GM23338 (cell line): ENCODE results near the gene ABAT. TPM values are rescaled to one million over a fixed set of nuclear protein-coding genes. Genes with fewer than 3 reads are reported as not detected.
A peak's percentile ranks its signal among the peaks of the same experiment; 100 is the strongest.

Experiments
- ATAC-seq: fragments of 200-7000 bp; cut with Tn5 transposase; 3 replicates; pipeline ENCODE4 v1.9.1; 2020
- DNase-seq: peaks from one replicate; pipeline ENCODE4 v3.0.0-alpha.2; 2015; ENCODE audit warnings: low spot score
- H2AFZ ChIP-seq: fragments of 200-600 bp; sonication (generic); 2 replicates; pipeline ENCODE4 v1.8.0; 2016; ENCODE audit warnings: antibody characterized with exemption, mild to moderate bottlenecking, moderate library complexity
- H3F3A ChIP-seq: fragments of 200-600 bp; sonication (generic); replicated peaks from 2 replicates; pipeline ENCODE4 v1.8.0; 2017; ENCODE audit warnings: antibody characterized with exemption, mixed run types, low read depth
- H3K27ac ChIP-seq: fragments of 200-600 bp; sonication (generic); 2 replicates; pipeline ENCODE4 v1.6.1; 2016; ENCODE audit warnings: low read depth
- H3K27me3 ChIP-seq: fragments of 200-600 bp; sonication (generic); 2 replicates; pipeline ENCODE4 v1.8.0; 2016; ENCODE audit warnings: mild to moderate bottlenecking, mixed run types, moderate library complexity; ENCODE audit not compliant: insufficient read depth
- H3K36me3 ChIP-seq: fragments of 200-600 bp; sonication (generic); 2 replicates; pipeline ENCODE4 v1.8.0; 2016; ENCODE audit warnings: mild to moderate bottlenecking; ENCODE audit not compliant: insufficient read depth
- H3K4me1 ChIP-seq: fragments of 200-600 bp; sonication (generic); 2 replicates; pipeline ENCODE4 v1.8.0; 2016; ENCODE audit warnings: mild to moderate bottlenecking, moderate library complexity; ENCODE audit not compliant: insufficient read depth
- H3K4me2 ChIP-seq: fragments of 200-600 bp; sonication (generic); 2 replicates; pipeline ENCODE4 v1.7.1; 2017; ENCODE audit warnings: mixed run types
- H3K4me3 ChIP-seq: fragments of 200-600 bp; sonication (generic); 2 replicates; pipeline ENCODE4 v1.6.1; 2016; ENCODE audit warnings: mixed run types
- H3K79me2 ChIP-seq: fragments of 200-600 bp; sonication (generic); replicated peaks from 2 replicates; pipeline ENCODE4 v1.8.0; 2017; ENCODE audit warnings: mild to moderate bottlenecking; ENCODE audit not compliant: insufficient read depth
- H3K9me2 ChIP-seq: fragments of 200-600 bp; sonication (generic); 2 replicates; pipeline ENCODE4 v1.8.0; 2017; ENCODE audit not compliant: insufficient read depth
- H4K20me1 ChIP-seq: fragments of 200-600 bp; sonication (generic); replicated peaks from 2 replicates; pipeline ENCODE4 v1.8.0; 2017; ENCODE audit warnings: mild to moderate bottlenecking; ENCODE audit not compliant: insufficient read depth
- H3K27ac Mint-ChIP-seq: 2 replicates; pipeline ENCODE4 v1.8.0; 2020; ENCODE audit warnings: inconsistent platforms, mild to moderate bottlenecking, moderate library complexity, mixed read lengths
- H3K27me3 Mint-ChIP-seq: 3 replicates; pipeline ENCODE4 v1.8.0; 2022; ENCODE audit warnings: low read depth, mild to moderate bottlenecking, moderate library complexity, mixed read lengths, inconsistent platforms; ENCODE audit not compliant: insufficient read depth, poor library complexity
- H3K36me3 Mint-ChIP-seq: 3 replicates; pipeline ENCODE4 v1.8.0; 2021; ENCODE audit warnings: low read depth, mild to moderate bottlenecking, inconsistent platforms, moderate library complexity, mixed read lengths
- H3K4me1 Mint-ChIP-seq: 3 replicates; pipeline ENCODE4 v1.8.0; 2020; ENCODE audit warnings: mild to moderate bottlenecking, inconsistent platforms, mixed read lengths
- H3K4me3 Mint-ChIP-seq: 3 replicates; pipeline ENCODE4 v1.8.0; 2021; ENCODE audit warnings: moderate library complexity, mild to moderate bottlenecking, inconsistent platforms, mixed read lengths
- H3K9me3 Mint-ChIP-seq: 3 replicates; pipeline ENCODE4 v1.8.0; 2020; ENCODE audit warnings: moderate library complexity, mild to moderate bottlenecking, inconsistent platforms, mixed read lengths
- CTCF ChIP-seq, 2 experiments: fragments of 200-600 bp in 1 of 2; sonication (generic) in 1 of 2; conservative IDR thresholded peaks; 2 replicates each; pipeline versions ENCODE4 v1.5.1 to v1.6.1; 2016 to 2017; ENCODE audit warnings: antibody characterized with exemption in 2 of 2, low read depth in 2 of 2, mild to moderate bottlenecking in 2 of 2, moderate library complexity in 1 of 2
- ETS1 ChIP-seq: IDR thresholded peaks from 2 replicates; pipeline ENCODE4 v1.6.1; 2016; ENCODE audit warnings: antibody characterized with exemption
- EZH2 ChIP-seq: fragments of 200-600 bp; sonication (generic); IDR thresholded peaks from one replicate; pipeline ENCODE4 v1.8.0; 2017; ENCODE audit warnings: antibody characterized with exemption, mild to moderate bottlenecking, low read depth; ENCODE audit not compliant: unreplicated experiment
- EZH2phosphoT487 ChIP-seq: fragments of 200-600 bp; sonication (generic); IDR thresholded peaks from one replicate; pipeline ENCODE4 v1.8.1; 2018; ENCODE audit warnings: antibody characterized with exemption; ENCODE audit not compliant: unreplicated experiment
- JUNB ChIP-seq: IDR thresholded peaks from one replicate; pipeline ENCODE4 v1.6.1; 2016; ENCODE audit warnings: antibody characterized with exemption; ENCODE audit not compliant: unreplicated experiment
- NANOG ChIP-seq: IDR thresholded peaks from 2 replicates; pipeline ENCODE4 v1.6.1; 2016; ENCODE audit warnings: antibody characterized with exemption, borderline replicate concordance
- STAT1 ChIP-seq: IDR thresholded peaks from one replicate; pipeline ENCODE4 v1.6.1; 2016; ENCODE audit warnings: antibody characterized with exemption; ENCODE audit not compliant: unreplicated experiment
- ZNF331 ChIP-seq: fragments of 250-450 bp; sonication (Bioruptor Pico); IDR thresholded peaks from 2 replicates; pipeline ENCODE4 v1.5.0; 2020; ENCODE audit warnings: low read depth, mild to moderate bottlenecking, moderate library complexity
- ZNF462 ChIP-seq: fragments of 250-450 bp; sonication (Bioruptor Pico); IDR thresholded peaks from 2 replicates; pipeline ENCODE4 v1.5.0; 2020; ENCODE audit warnings: mild to moderate bottlenecking, moderate library complexity
- polyA plus RNA-seq: library from polyadenylated mRNA; unstranded; fragments of >200 nt; fragmentation: Nextera tagmentation; extraction: Ambion mirVana; gene quantifications from 2 replicates; pipeline ENCODE4 v1.2.1, GENCODE V29; 2016
- total RNA-seq: library from RNA; depleted of rRNA; stranded (reverse); fragments of >200 nt; shearing (Covaris generic); gene quantifications from 2 replicates; pipeline ENCODE4 v1.2.3, GENCODE V29; 2014

The ABAT gene
- total and polyA plus RNA-seq, 2 experiments from 2014 or later: 4.4 to 8.8 TPM

- Histone ChIP-seq H4K20me1 (no peaks in the 10 kb centered on the region), H3K79me2 (no peaks in the 10 kb centered on the region), H3K4me2 (no peak overlapping the region), H3F3A (no peaks in the 10 kb centered on the region), H3K27ac (no peak overlapping the region), H3K36me3 (no peaks in the 10 kb centered on the region), H3K9me2 (no peaks in the 10 kb centered on the region), H3K4me1 (no peaks in the 10 kb centered on the region), H2AFZ (no peak overlapping the region), H3K4me3 (no peak overlapping the region), H3K27me3 (no peaks in the 10 kb centered on the region)
- H3K36me3 Mint-ChIP-seq: peaks cover 6% of the 10 kb centered on the region; the same call in 2 of the 3 replicates
- ATAC-seq: no peak
- H3K27ac Mint-ChIP-seq: no peak overlapping the region
- TF ChIP-seq NANOG: no peak
- TF ChIP-seq ZNF331: no peak
- no peak for DNase-seq
- H3K9me3 Mint-ChIP-seq: no peaks in the 10 kb centered on the region
- no peaks in the 10 kb centered on the region for H3K4me1 Mint-ChIP-seq
- peaks cover 3% of the 10 kb centered on the region for H3K27me3 Mint-ChIP-seq
- H3K4me3 Mint-ChIP-seq: no peak overlapping the region
Observed at GRCh38 chr16:8775359-8775758, 100.9 kb downstream of the ABAT start.

GRCh38 chr16:8776129-8776584 lies 101.7 kb downstream of the ABAT start:
- no peaks in the 10 kb centered on the region for H4K20me1 ChIP-seq
- H3K4me2 ChIP-seq: no peak overlapping the region
- H3F3A ChIP-seq: no peaks in the 10 kb centered on the region
- H3K36me3 ChIP-seq: no peaks in the 10 kb centered on the region
- no peaks in the 10 kb centered on the region for H3K79me2 ChIP-seq
- no peaks in the 10 kb centered on the region for H3K27me3 ChIP-seq
- no peak overlapping the region for H3K27ac ChIP-seq
- Mint-ChIP-seq H3K9me3 (no peaks in the 10 kb centered on the region), H3K36me3 (peaks cover 6% of the 10 kb centered on the region; the same call in 2 of the 3 replicates), H3K27me3 (peaks cover 3% of the 10 kb centered on the region), H3K27ac (no peak overlapping the region), H3K4me1 (no peaks in the 10 kb centered on the region), H3K4me3 (no peak overlapping the region)
- no peak overlapping the region for H2AFZ ChIP-seq
- H3K9me2 ChIP-seq: no peaks in the 10 kb centered on the region
- no peaks in the 10 kb centered on the region for H3K4me1 ChIP-seq
- DNase-seq (peak; percentile 16), ATAC-seq (peak; percentile 50)
- H3K4me3 ChIP-seq: no peak overlapping the region
- TF ChIP-seq EZH2phosphoT487 (no peak), EZH2 (no peak), ETS1 (no peak), ZNF462 (CRISPR knock-in tag) (no peak), CTCF (conservative IDR thresholded peaks at IDR 0.05; ENCODE audit: low read depth in 2 of 2) (no peak), JUNB (no peak), STAT1 (no peak), NANOG (no peak)
